Nephron progenitor cell (in vitro differentiated cells): ENCODE data around the gene NUP37.
A peak's percentile ranks its signal among the peaks of the same experiment; 100 is the strongest.

Experiments used
- DNase-seq: peaks from one replicate; pipeline ENCODE4 v3.0.0; 2021
- H3K27ac Mint-ChIP-seq: 2 replicates; pipeline ENCODE4 v1.8.0; 2021; ENCODE audit warnings: mild to moderate bottlenecking, moderate library complexity, mixed read lengths
- H3K27me3 Mint-ChIP-seq: 2 replicates; pipeline ENCODE4 v1.8.0; 2021; ENCODE audit warnings: mild to moderate bottlenecking, low read depth, mixed read lengths; ENCODE audit not compliant: poor library complexity
- H3K36me3 Mint-ChIP-seq: 2 replicates; pipeline ENCODE4 v1.8.0; 2021; ENCODE audit warnings: low read depth, mixed read lengths
- H3K4me1 Mint-ChIP-seq: 2 replicates; pipeline ENCODE4 v1.8.0; 2021; ENCODE audit warnings: mixed read lengths
- H3K4me3 Mint-ChIP-seq: 2 replicates; pipeline ENCODE4 v1.8.0; 2021; ENCODE audit warnings: mild to moderate bottlenecking, moderate library complexity, mixed read lengths
- H3K9me3 Mint-ChIP-seq: 2 replicates; pipeline ENCODE4 v1.8.0; 2021; ENCODE audit warnings: mild to moderate bottlenecking, moderate library complexity, mixed read lengths
- TF ChIP-seq, protein P1 (sequence below): fragments of 200-600 bp; sonication (generic); IDR thresholded peaks from 2 replicates; pipeline ENCODE4 v1.5.0; 2021; ENCODE audit warnings: antibody characterized with exemption

The NUP37 gene

DNA sequence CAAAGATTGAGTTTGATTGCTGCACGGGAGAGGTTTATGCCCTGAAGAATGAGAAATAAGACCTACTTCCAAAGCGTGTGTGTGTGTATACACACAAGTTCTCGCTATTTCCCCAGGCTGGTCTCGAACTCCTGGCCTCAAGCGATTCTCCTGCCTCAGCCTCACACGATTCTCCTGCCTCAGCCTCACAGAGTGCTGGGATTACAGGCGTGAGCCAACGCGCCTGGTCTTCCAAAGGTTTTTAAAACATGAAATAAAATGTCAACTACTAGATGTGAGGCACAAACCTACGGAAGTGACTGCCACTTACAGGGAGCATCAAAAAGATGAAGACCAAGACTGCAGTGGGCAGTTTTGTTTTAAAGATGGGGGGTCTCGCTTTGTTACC, 57.5 kb downstream of the NUP37 start:
- Mint-ChIP-seq H3K27ac (no peak overlapping the region), H3K4me3 (peak overlapping the region; percentile 91), H3K36me3 (peaks cover 16% of the 10 kb centered on the region), H3K27me3 (no peaks in the 10 kb centered on the region), H3K4me1 (peaks cover 17% of the 10 kb centered on the region), H3K9me3 (peaks cover 15% of the 10 kb centered on the region)
- no peak for DNase-seq
- TF ChIP-seq, protein P1, sequence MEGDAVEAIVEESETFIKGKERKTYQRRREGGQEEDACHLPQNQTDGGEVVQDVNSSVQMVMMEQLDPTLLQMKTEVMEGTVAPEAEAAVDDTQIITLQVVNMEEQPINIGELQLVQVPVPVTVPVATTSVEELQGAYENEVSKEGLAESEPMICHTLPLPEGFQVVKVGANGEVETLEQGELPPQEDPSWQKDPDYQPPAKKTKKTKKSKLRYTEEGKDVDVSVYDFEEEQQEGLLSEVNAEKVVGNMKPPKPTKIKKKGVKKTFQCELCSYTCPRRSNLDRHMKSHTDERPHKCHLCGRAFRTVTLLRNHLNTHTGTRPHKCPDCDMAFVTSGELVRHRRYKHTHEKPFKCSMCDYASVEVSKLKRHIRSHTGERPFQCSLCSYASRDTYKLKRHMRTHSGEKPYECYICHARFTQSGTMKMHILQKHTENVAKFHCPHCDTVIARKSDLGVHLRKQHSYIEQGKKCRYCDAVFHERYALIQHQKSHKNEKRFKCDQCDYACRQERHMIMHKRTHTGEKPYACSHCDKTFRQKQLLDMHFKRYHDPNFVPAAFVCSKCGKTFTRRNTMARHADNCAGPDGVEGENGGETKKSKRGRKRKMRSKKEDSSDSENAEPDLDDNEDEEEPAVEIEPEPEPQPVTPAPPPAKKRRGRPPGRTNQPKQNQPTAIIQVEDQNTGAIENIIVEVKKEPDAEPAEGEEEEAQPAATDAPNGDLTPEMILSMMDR = no peak

DNA sequence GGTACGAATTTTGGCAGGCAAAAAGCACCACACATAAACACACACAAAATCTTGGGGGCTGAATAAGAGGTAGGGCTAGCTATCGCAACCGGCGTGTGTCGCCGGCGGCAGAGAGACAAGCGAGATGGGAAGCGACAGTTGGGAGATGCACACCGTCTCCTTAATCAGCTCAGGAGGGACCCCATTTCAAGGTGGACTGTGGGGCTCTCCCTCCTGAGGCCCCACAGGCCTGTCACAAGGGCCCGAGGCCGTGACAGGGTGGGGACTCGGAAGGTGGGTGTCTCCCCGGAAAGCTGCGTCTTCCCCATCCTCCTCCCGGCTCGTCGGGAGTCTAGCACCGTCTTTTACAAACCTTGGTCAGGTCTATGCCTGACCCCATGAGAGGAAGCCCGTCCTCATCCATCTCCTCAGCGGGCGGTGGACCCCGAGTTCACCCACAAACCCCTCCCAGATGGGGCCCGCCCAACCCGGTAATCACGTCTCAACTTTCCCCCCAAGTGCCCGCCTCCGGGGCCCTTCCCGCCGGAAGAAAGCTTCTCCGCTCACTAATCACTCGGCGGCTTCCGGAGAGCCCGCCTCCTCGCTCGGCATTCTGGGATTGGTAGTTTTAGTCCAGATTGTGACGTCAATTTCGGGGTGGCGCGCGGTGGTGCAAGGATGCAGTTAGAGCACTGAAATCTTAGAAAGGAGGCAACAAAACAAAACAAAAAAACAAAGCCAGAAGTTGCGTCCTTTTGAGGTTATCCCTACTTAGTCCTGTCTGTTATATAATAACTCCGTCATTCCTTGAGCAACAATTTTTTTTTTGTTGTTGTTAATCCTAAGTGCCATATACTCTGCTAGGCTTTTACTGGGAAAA, 58.1 kb downstream of the NUP37 start, which contains the start of gene WASHC3:
Gene WASHC3 (minus strand): TSS at position 432 of the 859 bp plus-strand sequence. CDS start 29 bp downstream, at position 403.
- Mint-ChIP-seq H3K4me1 (peaks cover 14% of the 10 kb centered on the region), H3K36me3 (peaks cover 22% of the 10 kb centered on the region), H3K4me3 (peak within 1 kb of the TSS; percentile 91), H3K27ac (peak within 1 kb of the TSS; percentile 49), H3K27me3 (no peaks in the 10 kb centered on the region), H3K9me3 (peaks cover 22% of the 10 kb centered on the region)
- TF ChIP-seq, protein P1 = no peak
- DNase-seq = peak; percentile 89

DNA sequence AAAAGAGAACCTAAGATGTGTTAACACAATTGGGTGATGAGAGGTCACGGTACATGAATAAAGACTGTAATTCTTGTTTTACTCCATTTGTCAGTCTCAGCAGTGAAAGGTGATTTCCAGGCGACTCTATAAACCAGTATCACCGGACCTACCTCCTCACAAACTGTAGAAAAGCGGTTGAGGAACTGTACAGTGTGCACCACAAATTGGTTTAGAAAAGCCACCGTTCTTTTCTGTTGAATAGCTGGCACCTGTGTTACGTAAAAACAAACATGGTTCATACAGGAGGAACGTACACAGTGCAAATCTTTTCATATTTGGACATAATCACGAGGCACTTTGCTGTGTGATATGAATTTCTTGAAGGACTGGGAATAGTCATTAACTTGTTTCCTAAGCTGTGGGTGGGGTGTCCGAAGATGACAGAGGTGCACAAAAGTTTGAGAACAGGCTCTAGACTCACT, 58.8 kb downstream of the NUP37 start:
- H3K4me3 Mint-ChIP-seq = peak overlapping the region; percentile 91
- no peak overlapping the region for H3K27ac Mint-ChIP-seq
- peaks cover 27% of the 10 kb centered on the region for H3K9me3 Mint-ChIP-seq
- H3K4me1 Mint-ChIP-seq = peaks cover 14% of the 10 kb centered on the region
- peaks cover 29% of the 10 kb centered on the region for H3K36me3 Mint-ChIP-seq
- no peak for DNase-seq
- TF ChIP-seq, protein P1 = no peak
- no peaks in the 10 kb centered on the region for H3K27me3 Mint-ChIP-seq

DNA sequence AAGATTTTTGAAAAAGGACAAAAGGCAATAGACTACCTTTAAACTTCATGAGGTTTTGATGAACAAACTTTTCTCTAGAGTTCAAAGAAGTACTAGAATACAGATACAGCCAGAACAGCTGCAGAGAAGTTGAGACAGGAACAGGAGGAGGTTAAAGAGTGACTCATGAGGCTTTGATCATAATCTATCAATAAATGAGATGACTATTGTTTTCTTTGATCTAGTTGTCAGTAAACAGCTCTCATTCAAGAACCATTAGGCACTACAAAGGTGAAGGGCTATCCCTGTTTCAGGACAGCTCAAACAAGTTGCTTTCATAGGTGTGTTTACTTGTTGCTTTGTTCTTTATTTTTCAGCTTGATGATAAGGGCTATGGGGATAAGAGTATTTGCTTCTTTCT, 60.6 kb downstream of the NUP37 start:
- H3K36me3 Mint-ChIP-seq = peaks cover 47% of the 10 kb centered on the region
- no peak for DNase-seq
- H3K9me3 Mint-ChIP-seq = peaks cover 32% of the 10 kb centered on the region
- H3K27me3 Mint-ChIP-seq = no peaks in the 10 kb centered on the region
- TF ChIP-seq, protein P1 = no peak
- peak overlapping the region; percentile 37 for H3K27ac Mint-ChIP-seq
- no peak overlapping the region for H3K4me3 Mint-ChIP-seq
- peaks cover 14% of the 10 kb centered on the region for H3K4me1 Mint-ChIP-seq

DNA sequence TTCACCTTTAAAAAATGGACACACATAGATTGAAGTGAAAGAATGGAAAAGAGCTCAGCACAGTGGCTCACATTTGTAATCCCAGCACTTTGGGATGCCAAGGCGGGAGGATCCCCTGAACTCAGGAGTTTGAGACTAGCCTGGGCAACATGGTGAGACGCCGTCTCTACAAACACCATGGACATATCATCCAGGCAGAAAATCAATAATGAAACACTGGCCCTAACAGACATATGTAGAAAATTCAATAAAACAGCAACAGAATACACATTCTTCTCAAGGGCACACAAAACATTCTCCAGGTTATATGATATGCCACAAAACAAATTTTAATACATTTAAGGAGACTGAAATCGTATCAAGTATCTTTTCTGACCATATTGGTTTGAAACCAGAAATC, 65.6 kb downstream of the NUP37 start:
- Mint-ChIP-seq H3K4me1 (no peaks in the 10 kb centered on the region), H3K27ac (no peak overlapping the region), H3K9me3 (peaks cover 32% of the 10 kb centered on the region), H3K4me3 (no peak overlapping the region), H3K36me3 (peaks cover 62% of the 10 kb centered on the region), H3K27me3 (no peaks in the 10 kb centered on the region)
- TF ChIP-seq, protein P1 = no peak
- DNase-seq = no peak

DNA sequence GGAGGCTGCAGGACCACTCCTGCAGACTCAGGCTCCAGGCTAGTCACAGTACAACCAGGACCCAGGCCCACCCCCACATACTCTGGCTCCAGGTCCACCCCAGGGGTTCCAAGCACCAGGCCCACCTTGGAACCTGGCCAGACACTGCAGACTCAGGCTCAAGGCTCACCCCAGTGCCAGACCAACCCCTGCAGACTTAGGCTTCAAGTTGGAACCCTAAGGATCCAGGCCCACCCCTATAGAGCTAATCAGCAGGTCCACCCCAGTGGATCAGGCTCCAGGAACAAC, 66.9 kb downstream of the NUP37 start:
- no peaks in the 10 kb centered on the region for H3K4me1 Mint-ChIP-seq

More for the DNA sequence above, 66.9 kb downstream of the NUP37 start:
- Mint-ChIP-seq H3K4me3 (no peak overlapping the region), H3K9me3 (peaks cover 26% of the 10 kb centered on the region), H3K27me3 (no peaks in the 10 kb centered on the region), H3K36me3 (peaks cover 52% of the 10 kb centered on the region), H3K27ac (no peak overlapping the region)
- DNase-seq = no peak
- TF ChIP-seq, protein P1 = no peak
